IPS DF 19.7 (cell line): ENCODE data around the gene ELOF1.

Experiments used
- DNase-seq: peaks from one replicate; pipeline ENCODE4 v3.0.0-alpha.2; 2013; ENCODE audit warnings: low read depth, low spot score

ELOF1 gene

DNA sequence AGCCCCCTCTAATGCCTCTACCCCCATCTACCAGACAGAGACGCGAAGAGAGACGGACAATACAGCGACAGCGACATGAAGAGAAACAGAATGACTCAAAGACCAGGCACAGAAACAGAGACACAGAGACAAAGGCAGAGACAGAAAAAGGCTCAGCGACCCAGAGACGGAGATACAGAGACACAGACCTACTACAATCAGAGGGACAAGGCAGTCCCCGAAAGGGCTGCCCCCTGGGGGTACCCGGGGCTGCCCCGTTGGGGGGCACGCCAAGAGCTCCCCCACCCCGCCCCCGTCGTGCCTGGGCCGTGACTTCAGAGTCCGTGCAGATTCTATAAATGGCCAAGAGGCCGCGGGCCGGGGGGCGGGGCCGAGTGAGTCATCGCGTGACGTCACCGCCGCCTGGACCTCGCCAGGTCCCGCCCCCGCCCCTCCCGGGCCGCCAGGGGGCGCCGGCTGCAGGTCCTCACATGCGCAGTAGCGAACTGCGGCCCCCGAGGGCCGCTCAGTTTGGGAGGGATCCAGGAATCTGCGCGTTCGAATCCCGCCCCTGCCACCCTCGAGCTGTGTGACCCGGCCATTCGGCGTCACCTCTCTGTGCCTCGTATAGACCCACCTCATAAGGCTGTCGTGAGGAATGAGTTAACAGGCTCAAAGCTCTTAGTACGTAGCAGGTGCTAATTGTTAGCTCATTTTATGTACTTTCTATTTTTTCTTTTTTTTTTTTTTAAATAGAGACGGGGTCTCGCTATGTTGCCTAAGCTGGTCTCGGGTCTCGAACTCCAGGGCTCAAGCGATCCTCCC, 23.0 kb downstream of the ELOF1 start:
- DNase-seq, result no peak

DNA sequence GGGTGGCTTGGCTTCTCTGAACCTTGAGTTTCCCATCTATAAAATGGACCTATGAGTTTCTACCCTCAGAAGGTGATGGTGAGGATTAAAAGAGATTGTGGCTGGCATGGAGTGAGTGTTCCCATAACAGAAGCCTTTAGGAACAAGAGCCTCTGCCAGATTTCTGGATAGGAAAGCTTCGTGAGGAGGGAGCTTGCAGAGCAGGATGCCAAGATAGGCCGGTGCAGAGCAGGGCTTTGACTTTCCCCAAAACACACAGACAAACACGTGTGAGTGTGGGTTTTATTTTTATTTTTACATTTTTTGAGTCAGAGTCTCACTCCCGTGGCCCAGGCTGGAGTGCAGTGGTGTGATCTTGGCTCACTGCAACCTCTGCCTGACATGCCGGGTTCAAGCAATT, 24.1 kb downstream of the ELOF1 start:
- no peak for DNase-seq

DNA sequence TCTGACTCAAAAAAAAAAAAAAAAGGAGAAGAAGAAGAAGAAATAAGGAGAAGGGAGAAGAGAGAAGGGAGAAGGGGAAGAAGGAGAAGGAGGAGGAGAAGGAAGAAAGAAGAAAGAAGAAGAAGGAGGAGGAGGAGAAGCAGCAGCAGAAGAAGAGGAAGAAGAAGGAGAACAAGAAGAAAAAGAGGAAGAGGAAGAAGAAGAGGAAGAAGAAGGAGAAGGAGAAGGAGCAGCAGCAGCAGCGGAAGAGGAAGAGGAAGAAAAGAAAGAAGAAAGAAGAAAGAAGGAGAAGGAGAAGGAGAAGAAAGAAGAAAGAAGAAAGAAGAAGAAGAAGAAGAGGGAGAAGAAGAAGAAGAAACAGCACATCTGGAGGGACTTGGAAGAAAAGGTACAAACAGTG, 24.5 kb downstream of the ELOF1 start:
- no peak for DNase-seq

DNA sequence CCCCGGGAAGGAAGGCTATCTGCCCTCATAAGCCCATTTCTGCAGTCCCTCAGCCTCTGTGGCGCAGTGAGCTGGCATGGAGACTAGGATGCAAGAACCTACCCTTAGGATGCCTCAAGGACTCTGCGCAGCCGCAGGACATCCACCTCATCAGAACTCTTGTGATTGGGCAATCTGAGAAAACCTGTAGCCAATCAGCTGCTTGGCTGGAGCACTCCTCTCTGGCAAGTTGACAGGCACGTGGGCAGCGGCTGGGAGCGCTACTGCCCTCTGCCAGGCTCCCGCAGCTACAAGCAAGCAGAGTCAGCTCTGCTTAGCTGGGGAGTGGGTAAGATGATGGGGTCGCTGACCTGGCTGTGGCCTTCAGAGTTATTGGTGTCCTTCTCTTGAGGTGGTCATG, 28.6 kb downstream of the ELOF1 start:
- peak; percentile 95 for DNase-seq

DNA sequence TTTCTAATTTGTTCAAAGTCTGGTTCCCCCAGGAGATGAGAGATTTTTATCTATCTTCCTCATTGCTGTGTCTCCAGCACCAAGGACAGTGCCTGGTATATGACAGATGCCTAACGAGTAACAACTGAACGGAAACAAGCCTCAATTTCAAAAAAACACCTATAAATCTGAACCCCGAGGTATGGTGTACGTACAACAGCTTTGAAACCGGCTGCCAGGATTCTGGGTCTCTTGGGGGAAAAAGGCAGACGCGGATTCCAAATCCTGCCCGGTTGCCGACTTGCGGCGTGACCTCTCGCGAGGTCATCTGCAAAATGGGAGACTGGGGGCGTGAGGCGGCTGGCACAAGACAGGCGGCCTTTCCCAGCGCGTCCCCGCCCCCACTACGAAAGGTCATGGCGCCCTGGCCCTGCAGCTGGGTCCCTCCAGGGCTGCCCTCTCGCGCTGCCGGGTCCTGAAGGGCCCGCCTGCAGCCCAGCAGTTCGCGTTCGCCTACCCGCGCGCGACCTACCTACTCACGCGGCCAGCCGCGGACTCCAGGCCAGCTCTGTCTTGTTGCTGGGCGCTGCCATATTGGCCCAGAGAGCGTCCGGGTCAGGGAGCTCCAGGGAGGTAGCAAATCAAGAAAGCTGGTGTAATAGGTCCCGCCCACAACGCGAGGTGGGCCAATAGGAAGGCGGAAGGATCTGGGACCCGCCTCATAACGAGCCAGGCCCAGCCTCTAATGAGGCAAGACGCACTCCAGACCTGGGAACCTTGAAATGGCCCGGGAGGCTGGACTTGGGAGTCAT, 30.3 kb downstream of the ELOF1 start, which contains the start of gene ECSIT:
TSS of gene ECSIT (minus strand) at position 584 of the 791 bp plus-strand sequence. CDS start 9,964 bp downstream, outside the sequence.
- DNase-seq, result peak; percentile 93

DNA sequence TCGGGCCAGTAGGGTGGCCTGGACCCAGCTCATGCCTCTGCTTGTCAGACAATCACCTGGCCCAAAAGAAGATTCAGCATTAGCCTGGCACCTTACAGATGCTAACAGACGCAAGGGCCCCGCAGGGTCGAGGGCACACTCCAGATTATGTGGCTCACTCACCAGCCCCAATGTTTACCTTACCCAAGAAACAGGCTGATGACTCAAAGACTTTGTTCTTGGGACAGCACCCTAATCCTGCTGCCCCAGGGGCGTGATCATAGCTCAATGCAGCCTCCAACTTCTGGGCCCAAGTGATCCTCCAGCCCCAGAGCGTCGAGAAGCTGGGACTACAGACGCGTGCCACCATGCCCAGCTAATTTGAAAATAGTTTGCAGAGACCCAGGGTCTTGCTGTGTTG, 39.9 kb downstream of the ELOF1 start:
- no peak for DNase-seq

DNA sequence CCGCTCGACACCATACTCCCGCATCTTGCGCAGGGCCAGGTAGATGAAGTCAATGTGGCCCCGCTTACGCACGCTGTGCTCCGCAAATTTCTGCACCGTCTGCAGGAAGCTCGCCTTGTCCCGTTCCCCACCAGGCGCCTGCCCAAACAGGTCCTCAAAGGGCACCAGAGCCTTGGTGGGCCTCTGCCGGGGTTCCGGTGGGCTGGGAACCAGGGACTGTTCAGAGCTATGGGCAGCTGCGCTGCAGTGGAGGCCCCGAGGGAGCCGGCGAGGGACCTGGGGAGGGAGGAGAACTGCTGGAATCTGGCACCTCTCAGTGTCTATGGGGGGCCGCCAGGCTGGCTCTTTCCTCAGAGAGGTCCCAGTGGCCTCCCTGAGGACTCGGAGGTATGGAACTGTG, 45.1 kb downstream of the ELOF1 start:
- no peak for DNase-seq

DNA sequence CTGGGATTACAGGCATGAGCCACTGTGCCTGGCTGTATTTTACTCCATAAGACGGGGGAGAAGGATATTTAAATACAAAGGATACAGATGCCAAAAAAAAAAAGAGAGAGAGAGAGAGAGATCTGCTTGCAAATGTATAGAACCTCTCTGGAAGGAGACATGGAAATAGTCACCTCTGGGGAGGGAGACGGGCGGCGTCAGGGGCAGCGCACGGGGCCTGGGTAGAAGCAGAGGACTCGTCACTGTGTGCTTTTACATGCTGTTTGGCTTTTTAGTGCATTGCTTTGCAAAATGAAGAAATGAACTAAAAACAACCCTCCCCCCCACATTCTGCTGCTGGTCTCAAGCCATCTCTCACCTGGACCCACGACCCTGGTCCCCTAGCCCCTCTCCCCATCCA, 48.6 kb downstream of the ELOF1 start:
- no peak for DNase-seq

DNA sequence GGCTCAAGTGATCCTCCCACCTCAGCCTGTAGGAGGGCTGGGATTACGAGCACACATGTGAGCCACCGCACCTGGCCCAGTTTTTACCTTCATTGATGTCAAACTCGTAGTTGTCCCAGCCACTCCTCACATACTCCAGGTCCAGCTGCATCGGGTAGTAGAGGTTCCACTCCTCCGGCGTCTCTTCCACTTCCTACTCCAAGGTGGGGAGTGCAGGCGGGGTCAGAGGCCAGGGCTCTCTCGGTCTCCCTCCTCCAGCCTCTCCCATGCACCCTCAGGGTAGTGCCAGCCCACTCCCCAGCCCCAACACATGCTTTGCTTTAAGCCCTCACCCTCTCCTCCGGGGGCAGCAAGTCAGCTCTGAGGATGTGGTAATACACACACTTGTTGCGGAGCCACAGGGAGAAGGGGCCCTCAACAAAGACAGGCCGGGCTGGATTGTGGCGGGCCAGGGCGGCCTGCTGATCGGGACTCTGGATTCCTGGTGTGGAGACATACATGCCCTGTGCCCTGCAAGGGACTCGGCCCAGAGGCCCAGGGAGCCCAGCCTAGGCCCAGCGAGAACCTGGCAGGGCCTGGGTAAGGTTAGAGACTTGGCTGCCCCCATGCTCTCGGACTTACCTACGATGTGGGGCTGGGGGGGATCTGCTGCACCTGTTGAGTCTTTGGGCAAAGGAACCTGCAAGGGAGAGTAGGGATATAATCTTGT, 51.5 kb downstream of the ELOF1 start:
- no peak for DNase-seq

DNA sequence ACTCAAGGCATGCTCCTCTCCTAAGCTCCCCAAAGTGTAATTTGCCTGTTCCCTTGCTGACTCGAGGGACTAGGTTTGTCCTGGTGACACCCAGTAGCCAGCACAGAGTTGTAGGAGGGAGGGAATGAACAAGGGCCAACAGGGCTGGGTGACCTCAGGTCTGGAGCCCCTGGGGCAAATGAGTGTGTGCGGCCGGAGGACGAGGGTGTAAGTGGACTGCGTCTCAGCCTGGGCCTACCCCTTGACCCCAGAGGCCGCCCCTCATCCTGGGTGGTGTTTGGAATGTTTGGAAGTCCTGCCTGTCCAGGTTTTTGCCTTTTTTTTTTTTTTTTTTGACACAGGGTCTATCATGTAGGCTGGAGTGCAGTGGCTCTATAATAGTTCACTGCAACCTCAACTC, 52.1 kb downstream of the ELOF1 start:
- DNase-seq, result no peak

DNA sequence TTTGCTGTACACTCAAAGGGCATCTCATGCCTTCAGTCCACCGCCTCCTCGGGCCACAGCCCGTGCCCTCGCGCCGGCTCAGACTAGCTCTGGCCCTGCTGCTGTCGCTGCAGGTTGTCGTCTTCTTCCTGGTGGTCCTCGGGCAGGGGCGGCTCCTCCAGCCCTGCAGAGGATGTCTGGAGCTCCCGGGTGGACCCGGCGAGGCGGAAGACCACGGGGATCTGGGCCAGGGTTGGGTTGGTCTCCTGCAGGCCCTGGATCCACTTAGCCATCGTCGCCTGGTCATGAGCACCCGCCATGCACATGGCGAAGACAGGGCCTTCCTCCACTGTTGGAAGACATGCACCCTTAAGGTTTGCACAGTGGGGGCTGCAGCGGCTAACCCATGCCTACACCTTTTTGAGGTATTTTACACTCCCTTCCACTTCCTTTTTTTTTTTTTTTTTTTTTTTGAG, 52.9 kb downstream of the ELOF1 start:
- DNase-seq, result no peak

DNA sequence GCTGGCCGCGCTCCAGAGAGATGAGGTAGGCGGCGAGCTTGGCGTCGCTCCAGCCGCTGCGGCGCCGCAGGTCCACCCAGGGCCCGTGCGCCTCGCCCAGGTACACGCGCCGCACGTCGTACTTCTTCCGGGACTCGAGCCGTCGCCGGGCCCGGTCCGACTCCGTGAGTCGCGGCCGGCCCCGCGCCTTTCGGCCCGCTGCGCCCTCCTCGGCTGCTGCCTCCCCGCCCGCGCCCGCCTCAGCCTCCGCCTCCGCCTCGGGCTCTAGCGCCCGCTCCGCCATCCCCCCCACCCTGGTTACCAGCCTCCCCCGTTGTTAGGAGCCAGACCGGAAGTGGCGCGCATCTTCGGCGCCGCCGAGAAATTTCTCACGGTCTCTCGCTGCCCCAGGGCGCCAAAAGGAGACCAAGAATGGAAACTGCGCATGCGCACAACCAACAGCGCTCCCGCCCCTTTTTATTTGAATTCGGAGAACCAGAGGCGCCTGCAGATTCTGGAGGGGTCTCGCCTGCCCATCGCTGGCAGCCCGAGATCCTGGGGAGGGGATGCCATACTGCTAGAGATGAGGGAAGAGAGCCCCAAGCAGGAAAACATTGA, 53.4 kb downstream of the ELOF1 start, which contains the start of gene ZNF653:
TSS of gene ZNF653 (minus strand) at position 336 of the 597 bp plus-strand sequence. CDS start at position 283, 53 bp downstream.
- DNase-seq, result no peak

DNA sequence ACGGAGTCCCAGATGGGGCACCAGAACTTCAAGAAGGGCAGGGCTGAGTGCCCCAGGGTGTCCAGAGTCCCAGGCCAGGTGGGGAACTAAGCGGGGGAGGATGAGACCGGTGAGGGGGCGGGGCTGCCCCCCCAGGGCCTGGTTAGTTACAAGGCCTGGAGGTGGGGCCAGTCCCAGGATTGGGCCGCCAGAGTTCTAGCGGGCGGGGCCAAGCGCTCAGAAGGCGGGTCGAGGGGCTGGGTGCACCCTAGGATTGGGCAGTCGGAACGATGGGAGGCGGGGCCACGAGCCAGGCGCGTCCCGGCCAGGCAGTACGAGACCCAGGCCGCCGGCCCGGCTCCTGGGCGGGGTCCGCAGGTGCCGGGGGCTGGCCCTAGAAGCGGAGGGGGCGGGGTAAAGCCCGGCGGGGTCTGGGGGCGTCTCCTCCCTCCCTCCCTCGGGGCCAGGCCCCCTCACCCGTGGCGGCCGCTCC, 54.0 kb downstream of the ELOF1 start:
- DNase-seq, result no peak

DNA sequence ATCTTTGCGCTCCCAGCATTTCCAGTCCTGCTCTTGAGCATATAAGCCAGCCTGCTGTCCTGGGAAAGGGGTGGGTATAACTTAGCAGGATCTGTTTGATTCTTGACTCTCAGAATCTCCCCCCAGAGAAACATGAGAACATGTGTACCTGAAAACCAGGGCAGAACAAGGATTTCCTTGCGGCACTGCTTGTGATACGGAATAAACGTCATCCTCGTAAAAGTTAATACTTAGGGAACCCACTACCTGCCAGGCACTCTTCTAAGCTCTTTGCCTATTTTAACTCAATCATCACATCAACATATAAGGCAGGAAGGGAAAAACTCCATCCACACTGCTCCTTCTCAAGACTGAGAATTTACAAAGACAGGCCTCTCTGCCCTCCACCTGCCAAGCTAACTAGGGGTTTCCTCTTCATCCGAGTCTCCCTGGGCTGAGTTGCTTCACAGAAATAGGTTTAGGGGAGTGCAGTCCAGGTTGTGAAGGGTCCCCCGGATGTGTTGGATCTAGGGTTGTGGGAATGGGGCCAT, 54.5 kb downstream of the ELOF1 start:
- no peak for DNase-seq
